Measurements from ENCODE around the gene SLC43A2. TPM values are rescaled to one million over a fixed set of nuclear protein-coding genes. Genes with fewer than 3 reads are reported as not detected.

SLC43A2 gene
- polyA plus RNA-seq, 2 of the 4 experiments (the other 2 are of a cell fraction), result 3.5 to 7.0 TPM

- POLR2A ChIA-PET, result no interaction called here
- no peak for ATAC-seq
- H3K4me2 ChIP-seq, result no peak overlapping the region
- WGBS (ENCODE audit: missing lambda C conversion rate), result 92% methylated on average over 14 of the region's 14 CpGs
- DNase-seq (ENCODE audit: low read depth in 1 of 2, low spot score in 1 of 2), result no peak
- peaks cover 7% of the 10 kb centered on the region for H3K4me1 ChIP-seq
- no peak for TF ChIP-seq POLR2A (IDR thresholded peaks at IDR 0.05; ENCODE audit: low read length)
- no peak for TF ChIP-seq SREBF2 (IDR thresholded peaks at IDR 0.05)
- no peak for TF ChIP-seq EHF (CRISPR knock-in tag; IDR thresholded peaks at IDR 0.05)
- H3K9me3 ChIP-seq, result peaks cover 9% of the 10 kb centered on the region; the same call in 2 of the 3 replicates
- H3K4me3 ChIP-seq, result no peak overlapping the region
- no peak overlapping the region for H3K27ac ChIP-seq
- no peak for FAIRE-seq
- CTCF ChIA-PET, result interaction anchor here (1.2 to 1.7 kb wide), 2 partner anchors 27 to 29 kb away, joined by 3 to 6 read pairs; no protein-coding TSS in a partner anchor
These were observed 27.1 kb downstream of the SLC43A2 start for GRCh38 chr17:1601571-1601970.

- Histone ChIP-seq H3K4me3 (no peak overlapping the region), H3K4me2 (no peak overlapping the region), H3K9me3 (peaks cover 9% of the 10 kb centered on the region; the same call in 2 of the 3 replicates), H3K4me1 (peaks cover 7% of the 10 kb centered on the region), H3K27ac (peak overlapping the region in 1 of 2 experiments; percentile 61; a peak in 2 of 6 replicates)
- CTCF ChIA-PET, result interaction anchor here (1.0 to 6.8 kb wide), 5 partner anchors 12 to 32 kb away, joined by 3 to 40 read pairs (median 21); partner anchors contain the start of gene SLC43A2
- 90% methylated on average over 8 of the region's 8 CpGs for WGBS (ENCODE audit: missing lambda C conversion rate)
- DNase-seq (ENCODE audit: low read depth in 1 of 2, low spot score in 1 of 2) (no peak), FAIRE-seq (no peak), ATAC-seq (peak; percentile 50 to 51; a peak in 5 of 6 replicates)
- POLR2A ChIA-PET, result no interaction called here
- TF ChIP-seq ZC3H11A (IDR thresholded peaks at IDR 0.05), result no peak
- no peak for TF ChIP-seq EP300 (IDR thresholded peaks at IDR 0.05)
- TF ChIP-seq NFE2L2 (conservative IDR thresholded peaks at IDR 0.05; ENCODE audit: low read length), result no peak
- TF ChIP-seq TFCP2L1 (CRISPR knock-in tag; IDR thresholded peaks at IDR 0.05), result no peak
- no peak for TF ChIP-seq RNF2 (IDR thresholded peaks at IDR 0.05; ENCODE audit: borderline replicate concordance, low read depth)
- no peak for TF ChIP-seq REST (IDR thresholded peaks at IDR 0.05)
- TF ChIP-seq, protein P1, sequence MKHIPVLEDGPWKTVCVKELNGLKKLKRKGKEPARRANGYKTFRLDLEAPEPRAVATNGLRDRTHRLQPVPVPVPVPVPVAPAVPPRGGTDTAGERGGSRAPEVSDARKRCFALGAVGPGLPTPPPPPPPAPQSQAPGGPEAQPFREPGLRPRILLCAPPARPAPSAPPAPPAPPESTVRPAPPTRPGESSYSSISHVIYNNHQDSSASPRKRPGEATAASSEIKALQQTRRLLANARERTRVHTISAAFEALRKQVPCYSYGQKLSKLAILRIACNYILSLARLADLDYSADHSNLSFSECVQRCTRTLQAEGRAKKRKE (CRISPR knock-in tag; IDR thresholded peaks at IDR 0.05; ENCODE audit: low read depth), result no peak
- TF ChIP-seq, protein P2, sequence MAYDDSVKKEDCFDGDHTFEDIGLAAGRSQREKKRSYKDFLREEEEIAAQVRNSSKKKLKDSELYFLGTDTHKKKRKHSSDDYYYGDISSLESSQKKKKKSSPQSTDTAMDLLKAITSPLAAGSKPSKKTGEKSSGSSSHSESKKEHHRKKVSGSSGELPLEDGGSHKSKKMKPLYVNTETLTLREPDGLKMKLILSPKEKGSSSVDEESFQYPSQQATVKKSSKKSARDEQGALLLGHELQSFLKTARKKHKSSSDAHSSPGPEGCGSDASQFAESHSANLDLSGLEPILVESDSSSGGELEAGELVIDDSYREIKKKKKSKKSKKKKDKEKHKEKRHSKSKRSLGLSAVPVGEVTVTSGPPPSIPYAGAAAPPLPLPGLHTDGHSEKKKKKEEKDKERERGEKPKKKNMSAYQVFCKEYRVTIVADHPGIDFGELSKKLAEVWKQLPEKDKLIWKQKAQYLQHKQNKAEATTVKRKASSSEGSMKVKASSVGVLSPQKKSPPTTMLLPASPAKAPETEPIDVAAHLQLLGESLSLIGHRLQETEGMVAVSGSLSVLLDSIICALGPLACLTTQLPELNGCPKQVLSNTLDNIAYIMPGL (CRISPR knock-in tag; IDR thresholded peaks at IDR 0.05; ENCODE audit: borderline replicate concordance), result no peak
- TF ChIP-seq, protein P3, sequence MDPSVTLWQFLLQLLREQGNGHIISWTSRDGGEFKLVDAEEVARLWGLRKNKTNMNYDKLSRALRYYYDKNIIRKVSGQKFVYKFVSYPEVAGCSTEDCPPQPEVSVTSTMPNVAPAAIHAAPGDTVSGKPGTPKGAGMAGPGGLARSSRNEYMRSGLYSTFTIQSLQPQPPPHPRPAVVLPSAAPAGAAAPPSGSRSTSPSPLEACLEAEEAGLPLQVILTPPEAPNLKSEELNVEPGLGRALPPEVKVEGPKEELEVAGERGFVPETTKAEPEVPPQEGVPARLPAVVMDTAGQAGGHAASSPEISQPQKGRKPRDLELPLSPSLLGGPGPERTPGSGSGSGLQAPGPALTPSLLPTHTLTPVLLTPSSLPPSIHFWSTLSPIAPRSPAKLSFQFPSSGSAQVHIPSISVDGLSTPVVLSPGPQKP (IDR thresholded peaks at IDR 0.05; ENCODE audit: low read depth, low read length), result no peak
- TF ChIP-seq SREBF2 (IDR thresholded peaks at IDR 0.05), result no peak
- no peak for TF ChIP-seq MAFK (IDR thresholded peaks at IDR 0.05; ENCODE audit: partially characterized antibody)
- no peak for TF ChIP-seq FOXS1 (CRISPR knock-in tag; IDR thresholded peaks at IDR 0.05)
- no peak for TF ChIP-seq HDAC2 (IDR thresholded peaks at IDR 0.05)
These were observed 30.1 kb downstream of the SLC43A2 start for GRCh38 chr17:1598399-1599095.
